VCaP (cell line): Measurements from ENCODE around the gene MCTP2.

ENCODE experiments used
- H3K27ac ChIP-seq: fragments of 450-650 bp; 2 replicates; pipeline ENCODE4 v1.5.1; 2017
- CTCF ChIP-seq: fragments of 450-650 bp; conservative IDR thresholded peaks from 2 replicates; pipeline ENCODE4 v1.5.1; 2017; ENCODE audit warnings: mild to moderate bottlenecking, moderate library complexity

MCTP2 gene

GRCh38 chr15:94246016-94246415 is 14.7 kb downstream of the MCTP2 start:
- no peak for TF ChIP-seq CTCF
- H3K27ac ChIP-seq, result peak overlapping the region; percentile 93

GRCh38 chr15:94247789-94248638 is 16.7 kb downstream of the MCTP2 start:
- H3K27ac ChIP-seq, result peak overlapping the region; percentile 93
- TF ChIP-seq CTCF, result 0 out of 2 replicates have a peak, but pooled peaks have one; percentile 10

- no peak for TF ChIP-seq CTCF
- peak overlapping the region; percentile 93 for H3K27ac ChIP-seq
These were observed 19.4 kb downstream of the MCTP2 start for GRCh38 chr15:94250801-94251200.

- TF ChIP-seq CTCF, result no peak
- H3K27ac ChIP-seq, result peak overlapping the region; percentile 93
These were observed 20.9 kb downstream of the MCTP2 start for GRCh38 chr15:94252223-94252766.

GRCh38 chr15:94252906-94253491 is 21.6 kb downstream of the MCTP2 start:
- peak overlapping the region; percentile 93 for H3K27ac ChIP-seq
- TF ChIP-seq CTCF, result no peak

GRCh38 chr15:94253742-94254141 is 22.4 kb downstream of the MCTP2 start:
- peak overlapping the region; percentile 93 for H3K27ac ChIP-seq
- TF ChIP-seq CTCF, result no peak

- H3K27ac ChIP-seq, result no peak overlapping the region
- no peak for TF ChIP-seq CTCF
These were observed 24.2 kb downstream of the MCTP2 start for GRCh38 chr15:94255540-94255939.
